ENCODE measurements around the gene SEPTIN1. TPM values are rescaled to one million over a fixed set of nuclear protein-coding genes. Genes with fewer than 3 reads are reported as not detected.

Gene SEPTIN1
- total and polyA plus RNA-seq, 2 of the 13 experiments (the other 11 are each of a cell fraction or from before 2014, with no cell fraction given), result 0.18 to 0.67 TPM

DNA sequence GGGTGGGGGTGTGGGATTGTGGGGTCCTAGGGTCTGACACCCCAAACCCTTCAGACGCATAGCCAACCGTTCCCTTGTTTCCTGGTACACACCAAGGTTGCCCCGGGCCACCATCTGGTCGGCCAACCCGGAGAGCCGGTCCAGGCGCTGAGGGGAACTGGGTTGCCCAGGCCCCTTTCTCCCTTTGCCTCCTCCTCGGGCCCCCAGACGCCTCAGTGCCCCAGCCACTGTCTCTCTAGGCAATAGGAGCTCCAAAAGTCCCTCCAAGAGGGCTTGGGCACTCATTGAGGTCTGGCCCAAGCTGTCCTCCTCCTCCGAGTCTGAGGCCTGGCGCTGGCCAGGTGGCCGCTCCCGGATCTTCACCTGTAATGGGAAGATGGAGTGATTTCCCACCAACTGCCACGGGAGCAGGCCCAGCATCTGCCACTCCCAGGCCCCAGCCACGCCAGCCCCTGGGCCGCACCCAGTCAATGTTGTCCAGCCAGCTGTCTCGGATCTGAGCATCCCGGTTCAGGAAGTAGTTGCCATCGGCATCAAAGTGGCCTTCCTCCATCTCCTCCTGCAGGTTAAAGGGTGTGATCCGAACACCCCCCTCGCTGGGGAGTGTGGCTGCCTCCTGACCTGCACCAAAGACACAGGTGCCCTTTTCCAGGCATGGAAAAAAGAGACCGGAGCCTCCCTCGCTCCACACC, 28.8 kb downstream of the SEPTIN1 start (continued):
- TF ChIP-seq, protein P1, sequence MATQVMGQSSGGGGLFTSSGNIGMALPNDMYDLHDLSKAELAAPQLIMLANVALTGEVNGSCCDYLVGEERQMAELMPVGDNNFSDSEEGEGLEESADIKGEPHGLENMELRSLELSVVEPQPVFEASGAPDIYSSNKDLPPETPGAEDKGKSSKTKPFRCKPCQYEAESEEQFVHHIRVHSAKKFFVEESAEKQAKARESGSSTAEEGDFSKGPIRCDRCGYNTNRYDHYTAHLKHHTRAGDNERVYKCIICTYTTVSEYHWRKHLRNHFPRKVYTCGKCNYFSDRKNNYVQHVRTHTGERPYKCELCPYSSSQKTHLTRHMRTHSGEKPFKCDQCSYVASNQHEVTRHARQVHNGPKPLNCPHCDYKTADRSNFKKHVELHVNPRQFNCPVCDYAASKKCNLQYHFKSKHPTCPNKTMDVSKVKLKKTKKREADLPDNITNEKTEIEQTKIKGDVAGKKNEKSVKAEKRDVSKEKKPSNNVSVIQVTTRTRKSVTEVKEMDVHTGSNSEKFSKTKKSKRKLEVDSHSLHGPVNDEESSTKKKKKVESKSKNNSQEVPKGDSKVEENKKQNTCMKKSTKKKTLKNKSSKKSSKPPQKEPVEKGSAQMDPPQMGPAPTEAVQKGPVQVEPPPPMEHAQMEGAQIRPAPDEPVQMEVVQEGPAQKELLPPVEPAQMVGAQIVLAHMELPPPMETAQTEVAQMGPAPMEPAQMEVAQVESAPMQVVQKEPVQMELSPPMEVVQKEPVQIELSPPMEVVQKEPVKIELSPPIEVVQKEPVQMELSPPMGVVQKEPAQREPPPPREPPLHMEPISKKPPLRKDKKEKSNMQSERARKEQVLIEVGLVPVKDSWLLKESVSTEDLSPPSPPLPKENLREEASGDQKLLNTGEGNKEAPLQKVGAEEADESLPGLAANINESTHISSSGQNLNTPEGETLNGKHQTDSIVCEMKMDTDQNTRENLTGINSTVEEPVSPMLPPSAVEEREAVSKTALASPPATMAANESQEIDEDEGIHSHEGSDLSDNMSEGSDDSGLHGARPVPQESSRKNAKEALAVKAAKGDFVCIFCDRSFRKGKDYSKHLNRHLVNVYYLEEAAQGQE (IDR thresholded peaks at IDR 0.05; ENCODE audit: borderline replicate concordance in 1 of 2, low read depth in 1 of 2, low read length in 2 of 2), result no peak
- TF ChIP-seq ZNF569 (CRISPR knock-in tag; IDR thresholded peaks at IDR 0.05; ENCODE audit: borderline replicate concordance) (no peak), PAX8 (CRISPR knock-in tag; IDR thresholded peaks at IDR 0.05; ENCODE audit: borderline replicate concordance) (no peak), NR2C2 (CRISPR knock-in tag; IDR thresholded peaks at IDR 0.05; ENCODE audit: borderline replicate concordance) (no peak), SCMH1 (CRISPR knock-in tag; IDR thresholded peaks at IDR 0.05; ENCODE audit: borderline replicate concordance) (no peak), TBX2 (CRISPR knock-in tag; IDR thresholded peaks at IDR 0.05; ENCODE audit: borderline replicate concordance) (peak; percentile 48; the same call in 1 of the 2 replicates), FOXC1 (CRISPR knock-in tag; IDR thresholded peaks at IDR 0.05; ENCODE audit: borderline replicate concordance) (no peak), HNRNPUL1 (IDR thresholded peaks at IDR 0.05; ENCODE audit: low read depth, low read length) (no peak), NFRKB (IDR thresholded peaks at IDR 0.05) (no peak), ZNF251 (CRISPR knock-in tag; IDR thresholded peaks at IDR 0.05) (no peak), TEAD2 (CRISPR knock-in tag; IDR thresholded peaks at IDR 0.05) (no peak), ZMAT3 (CRISPR knock-in tag; conservative IDR thresholded peaks at IDR 0.05) (no peak), ZNF430 (CRISPR knock-in tag; IDR thresholded peaks at IDR 0.05) (no peak), ZNF484 (CRISPR knock-in tag; IDR thresholded peaks at IDR 0.05; ENCODE audit: borderline replicate concordance, low read depth) (no peak), FOSL1 (CRISPR knock-in tag; IDR thresholded peaks at IDR 0.05; ENCODE audit: borderline replicate concordance) (no peak), ZNF788 (CRISPR knock-in tag; IDR thresholded peaks at IDR 0.05; ENCODE audit: borderline replicate concordance) (no peak), CEBPB (IDR thresholded peaks at IDR 0.05; ENCODE audit: borderline replicate concordance, low read depth, low read length) (no peak), ZNF326 (CRISPR knock-in tag; IDR thresholded peaks at IDR 0.05; ENCODE audit: borderline replicate concordance) (no peak), ZNF775 (CRISPR knock-in tag; IDR thresholded peaks at IDR 0.05; ENCODE audit: borderline replicate concordance) (no peak), ELF1 (CRISPR knock-in tag; IDR thresholded peaks at IDR 0.05) (no peak), RBM39 (IDR thresholded peaks at IDR 0.05; ENCODE audit: low read depth, low read length, poor library complexity, severe bottlenecking) (peak; percentile 53), ZFX (CRISPR knock-in tag; IDR thresholded peaks at IDR 0.05; ENCODE audit: low read depth) (no peak), ZNF101 (CRISPR knock-in tag; IDR thresholded peaks at IDR 0.05; ENCODE audit: borderline replicate concordance, low read depth) (no peak), SMAD3 (CRISPR knock-in tag; IDR thresholded peaks at IDR 0.05) (no peak), NRL (CRISPR knock-in tag; IDR thresholded peaks at IDR 0.05; ENCODE audit: borderline replicate concordance) (0 out of 2 replicates have a peak, but pooled peaks have one; percentile 37), PAF1 (CRISPR knock-in tag; IDR thresholded peaks at IDR 0.05) (no peak), KLF13 (CRISPR knock-in tag; IDR thresholded peaks at IDR 0.05) (no peak)
- TF ChIP-seq, protein P2, sequence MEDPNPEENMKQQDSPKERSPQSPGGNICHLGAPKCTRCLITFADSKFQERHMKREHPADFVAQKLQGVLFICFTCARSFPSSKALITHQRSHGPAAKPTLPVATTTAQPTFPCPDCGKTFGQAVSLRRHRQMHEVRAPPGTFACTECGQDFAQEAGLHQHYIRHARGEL (CRISPR knock-in tag; IDR thresholded peaks at IDR 0.05), result 0 out of 2 replicates have a peak, but pooled peaks have one; percentile 56
